ENCODE measurements around the gene LRPAP1.
"Not testable (repeated sequence)": the region's sequence is repeated elsewhere in the genome, so short reads cannot be mapped to it uniquely, and the experiment has no call there.

Gene LRPAP1

GRCh38 chr4:3460926-3461325 lies 71.3 kb downstream of the LRPAP1 start:
- DNase-seq (ENCODE audit: low spot score) = no peak

DNA sequence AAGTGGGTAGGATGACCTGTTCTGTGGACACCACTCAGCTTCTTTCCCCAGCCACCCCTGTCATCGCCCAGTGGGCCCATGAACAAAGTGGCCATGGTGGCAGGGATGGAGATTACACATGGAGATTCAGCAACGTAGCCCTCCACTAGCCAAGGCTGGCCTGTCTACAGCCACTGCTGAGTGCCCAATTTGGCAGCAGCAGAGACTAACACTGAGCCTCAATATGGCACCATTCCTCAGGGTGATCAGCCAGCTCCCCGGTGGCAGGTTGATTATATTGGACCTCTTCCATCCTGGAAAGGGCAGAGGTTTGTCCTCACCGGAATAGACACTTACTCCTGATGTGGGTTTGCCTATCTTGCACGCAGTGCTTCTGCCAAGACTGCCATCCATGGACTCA lies 73.1 kb downstream of the LRPAP1 start:
- DNase-seq (ENCODE audit: low spot score) = not testable (repeated sequence)

DNA sequence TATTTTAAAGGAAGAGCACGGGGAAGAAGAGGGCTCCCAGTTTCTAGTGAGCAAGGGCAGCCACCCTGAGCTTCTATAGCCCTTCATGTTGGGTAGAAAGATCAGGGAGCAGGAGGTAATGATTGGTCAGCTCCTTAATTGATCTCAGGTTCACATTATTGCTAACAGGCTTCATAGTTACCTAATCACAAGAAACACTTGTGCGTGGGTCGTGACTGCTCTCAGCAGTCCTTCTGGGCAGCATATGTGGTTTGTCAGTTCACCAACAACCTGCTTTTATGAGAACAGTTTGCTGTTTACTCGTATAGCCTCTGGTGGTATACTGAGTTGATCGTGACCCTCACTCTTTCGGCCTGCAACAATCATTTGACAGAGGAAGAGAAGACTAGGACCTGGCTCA lies 73.9 kb downstream of the LRPAP1 start:
- DNase-seq (ENCODE audit: low spot score) = no peak

DNA sequence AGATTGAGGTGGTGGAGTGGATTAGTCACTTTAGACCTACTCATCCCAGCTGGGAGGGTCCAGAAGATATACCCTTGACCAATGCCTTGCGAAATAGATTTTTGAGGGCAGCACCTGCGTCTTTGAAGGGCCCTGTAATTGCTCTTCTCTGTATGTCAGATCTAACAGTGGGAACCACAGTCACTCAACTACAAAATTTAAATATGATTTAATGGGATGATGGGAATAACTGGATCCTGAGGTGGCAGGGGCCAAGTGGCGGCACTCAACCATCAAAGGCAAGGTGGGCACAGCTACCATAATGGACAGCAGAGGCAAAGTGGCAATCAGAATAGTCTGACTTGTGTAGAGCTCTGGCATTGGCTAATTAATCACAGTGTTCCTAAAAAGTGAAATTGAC lies 76.6 kb downstream of the LRPAP1 start:
- DNase-seq (ENCODE audit: low spot score) = not testable (repeated sequence)

Measured in activated CD4-positive, alpha-beta T cell treated with anti-CD3 and anti-CD28 coated beads, Interleukin-2, Interleukin-4, amounts not matched to agents 100 ng/mL and 50 ng/mL, durations not matched to agents 16 hours and 8 hours (primary cell).